HG02588 (cell line): ENCODE results near the gene ATP2A2.
"Not testable (repeated sequence)": the region's sequence is repeated elsewhere in the genome, so short reads cannot be mapped to it uniquely, and the experiment has no call there.

Source experiments
- ATAC-seq: cut with Tn5 transposase; IDR thresholded peaks from one replicate; pipeline ENCODE4 v1.9.1; 2021; ENCODE audit warnings: mild to moderate bottlenecking, moderate library complexity; ENCODE audit not compliant: unreplicated experiment

ATP2A2 gene

GRCh38 chr12:110340261-110340660, 59.2 kb downstream of the ATP2A2 start:
- ATAC-seq = not testable (repeated sequence)

GRCh38 chr12:110340706-110341105, 59.7 kb downstream of the ATP2A2 start:
- ATAC-seq = no peak

DNA sequence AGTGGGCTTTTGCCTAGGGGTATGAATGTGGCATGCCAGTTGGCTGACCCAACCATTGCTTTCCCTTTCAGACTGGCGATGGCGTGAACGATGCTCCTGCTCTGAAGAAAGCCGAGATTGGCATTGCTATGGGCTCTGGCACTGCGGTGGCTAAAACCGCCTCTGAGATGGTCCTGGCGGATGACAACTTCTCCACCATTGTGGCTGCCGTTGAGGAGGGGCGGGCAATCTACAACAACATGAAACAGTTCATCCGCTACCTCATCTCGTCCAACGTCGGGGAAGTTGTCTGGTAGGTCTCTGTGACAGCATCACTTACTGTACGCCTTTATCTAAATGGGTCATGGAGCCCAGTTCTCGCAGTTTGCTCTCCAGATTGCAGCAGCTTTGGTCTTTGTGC, 61.1 kb downstream of the ATP2A2 start:
- no peak for ATAC-seq

GRCh38 chr12:110343114-110343513, 62.1 kb downstream of the ATP2A2 start:
- no peak for ATAC-seq

DNA sequence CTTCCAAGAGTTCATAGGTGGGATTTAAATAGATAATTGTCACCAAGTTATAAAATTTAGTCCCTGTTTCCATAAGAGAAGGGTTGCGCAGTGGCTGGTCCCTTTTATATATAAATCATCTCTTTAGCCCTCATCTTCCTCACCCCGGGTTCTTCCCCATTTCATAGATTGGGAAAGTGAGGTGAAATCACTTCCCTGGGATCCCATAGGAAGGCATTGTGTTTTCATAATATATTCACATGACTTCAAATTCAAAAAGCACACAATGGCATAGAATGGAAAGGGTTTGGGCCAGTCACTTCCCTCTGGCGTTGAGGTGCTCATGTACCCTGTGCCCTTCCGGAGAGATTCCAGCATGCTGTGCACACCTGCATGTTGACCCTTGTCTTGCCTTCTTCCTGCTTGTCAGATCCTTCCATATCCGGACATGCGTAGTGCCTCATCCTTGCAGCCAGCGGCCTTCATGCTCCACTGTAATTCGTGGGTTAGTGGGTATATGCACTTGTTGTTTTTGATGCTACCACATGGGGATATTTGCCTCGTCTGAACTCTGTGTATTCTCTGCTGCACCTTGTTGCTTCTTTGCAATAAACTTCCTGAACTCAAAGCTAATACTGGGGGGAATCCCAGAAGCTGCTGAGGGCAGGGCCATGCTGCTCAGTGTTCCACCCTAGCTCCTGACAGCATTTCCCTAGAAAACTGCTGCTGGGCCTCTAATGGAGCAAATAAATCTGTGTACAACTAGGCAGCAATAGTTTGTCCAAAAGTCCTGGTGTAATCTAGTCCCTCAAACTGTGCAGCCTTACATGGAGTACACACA, 62.9 kb downstream of the ATP2A2 start:
- ATAC-seq = no peak

DNA sequence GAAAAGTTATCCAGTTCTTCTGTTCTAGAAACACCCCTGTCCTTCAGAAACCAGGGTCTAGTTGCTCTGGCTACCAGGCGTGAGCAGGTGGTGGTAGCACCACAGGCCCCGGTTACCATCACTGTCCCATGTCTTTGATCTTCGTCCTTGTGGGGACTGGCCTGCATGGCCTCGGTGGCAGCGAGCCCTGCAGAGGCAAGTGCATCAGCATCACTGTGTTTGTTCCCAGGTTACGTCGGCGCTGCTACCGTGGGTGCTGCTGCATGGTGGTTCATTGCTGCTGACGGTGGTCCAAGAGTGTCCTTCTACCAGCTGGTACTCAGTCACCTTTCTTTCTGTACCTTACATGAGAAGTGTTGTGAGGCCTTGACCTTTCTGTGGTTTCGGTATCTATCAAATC, 63.6 kb downstream of the ATP2A2 start:
- no peak for ATAC-seq

GRCh38 chr12:110345176-110345661, 64.2 kb downstream of the ATP2A2 start:
- no peak for ATAC-seq

GRCh38 chr12:110345963-110346362, 64.9 kb downstream of the ATP2A2 start:
- ATAC-seq = no peak

GRCh38 chr12:110347767-110348166, 66.7 kb downstream of the ATP2A2 start:
- no peak for ATAC-seq

- ATAC-seq = no peak
These were observed 67.5 kb downstream of the ATP2A2 start for GRCh38 chr12:110348431-110349059.

DNA sequence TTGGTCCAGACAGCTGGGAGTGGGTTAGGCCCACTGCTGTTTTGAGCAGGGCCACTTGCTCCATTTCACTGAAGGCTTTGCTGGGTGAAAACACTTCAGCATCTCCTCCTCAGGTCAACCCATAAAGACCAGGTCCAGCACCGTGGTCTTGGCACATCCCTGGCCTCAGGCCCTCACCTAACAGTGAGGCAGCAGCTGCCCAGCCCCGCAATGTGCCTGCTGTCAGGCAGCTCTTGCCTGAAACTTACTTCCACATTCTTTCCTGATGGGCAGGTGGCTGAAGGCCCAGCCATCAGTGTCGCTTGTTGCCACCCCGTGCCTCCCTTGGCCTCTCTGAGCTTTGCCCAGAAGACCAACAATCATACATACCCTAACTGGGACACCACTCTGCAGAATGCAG, 68.0 kb downstream of the ATP2A2 start:
- no peak for ATAC-seq

- ATAC-seq = no peak
These were observed 68.6 kb downstream of the ATP2A2 start for GRCh38 chr12:110349514-110350151.

DNA sequence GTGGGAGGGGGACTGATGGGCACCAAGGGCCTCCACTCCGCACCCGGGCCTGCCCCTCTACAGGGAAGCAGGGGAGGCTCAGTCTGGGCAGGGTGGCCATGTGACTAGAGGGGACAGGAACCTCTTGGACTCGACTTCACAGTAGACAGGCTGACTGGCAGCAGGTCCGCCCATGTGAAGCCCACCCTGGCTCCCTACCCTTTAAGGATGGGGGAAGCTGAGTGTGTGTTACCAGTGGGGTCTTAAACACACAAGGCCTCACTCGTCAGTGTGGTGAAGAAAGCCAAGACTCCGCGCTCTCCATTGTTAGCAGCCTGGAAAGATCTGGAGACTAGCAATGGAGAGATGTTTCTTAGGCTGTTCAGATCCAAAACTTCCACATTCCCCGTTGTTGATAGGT, 70.1 kb downstream of the ATP2A2 start:
- no peak for ATAC-seq

DNA sequence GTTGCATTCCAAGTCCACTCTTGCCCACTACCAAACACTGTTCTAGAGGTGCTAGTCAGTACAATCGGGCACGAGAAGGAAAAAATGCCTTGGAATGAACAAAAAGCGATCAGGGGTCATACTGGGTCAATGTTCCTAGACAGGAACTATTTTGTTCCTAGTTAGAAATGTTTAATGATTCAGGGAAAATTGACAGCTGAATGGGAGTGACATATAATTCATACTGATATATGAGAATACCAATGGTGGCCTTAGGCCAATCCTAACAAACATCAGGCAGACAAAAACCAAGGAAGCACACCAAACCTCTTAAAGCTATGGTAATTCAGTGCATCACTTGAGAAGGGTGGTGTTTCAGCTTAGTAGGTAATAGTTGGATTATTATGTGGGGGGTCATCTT, 71.4 kb downstream of the ATP2A2 start:
- ATAC-seq = no peak

DNA sequence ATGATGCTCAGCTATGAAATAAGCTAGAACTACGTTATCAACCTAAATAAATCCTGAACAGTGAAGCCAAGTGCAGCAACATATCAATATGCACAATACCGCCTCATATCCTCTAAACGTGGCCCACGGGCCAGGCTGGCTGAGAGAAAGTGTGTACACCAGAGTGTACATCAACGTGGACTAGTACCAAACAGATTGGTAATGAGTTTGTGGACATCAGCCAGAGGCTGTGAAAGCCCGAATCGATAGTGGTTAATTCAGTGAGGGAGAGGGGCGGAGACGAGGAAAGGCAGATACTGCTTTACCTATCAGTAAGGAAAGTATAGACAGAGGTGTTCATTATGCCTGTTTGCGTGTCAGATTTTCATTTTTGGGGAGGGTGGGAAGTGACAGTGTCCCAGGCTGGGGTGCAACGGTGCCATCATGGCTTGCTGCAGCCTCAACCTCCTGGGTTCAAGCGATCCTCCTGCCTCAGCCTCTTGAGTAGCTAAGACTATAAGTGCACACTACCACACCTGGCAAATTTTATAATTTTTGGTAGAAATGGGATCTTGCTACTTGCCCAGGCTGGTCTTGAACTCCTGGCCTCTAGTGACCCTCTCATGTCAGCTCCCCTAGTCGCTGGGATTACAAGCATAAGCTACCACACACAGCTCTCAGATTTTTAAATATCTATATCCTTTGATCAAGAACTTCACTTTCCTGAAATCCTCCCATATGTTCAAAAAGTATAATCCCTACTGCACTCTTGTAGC, 72.3 kb downstream of the ATP2A2 start:
- ATAC-seq = no peak

GRCh38 chr12:110354172-110354780, 73.2 kb downstream of the ATP2A2 start:
- no peak for ATAC-seq

GRCh38 chr12:110355073-110355472, 74.0 kb downstream of the ATP2A2 start:
- no peak for ATAC-seq

- ATAC-seq = not testable (repeated sequence)
These were observed 77.5 kb downstream of the ATP2A2 start for GRCh38 chr12:110358384-110359097.

- ATAC-seq = no peak
These were observed 80.2 kb downstream of the ATP2A2 start for GRCh38 chr12:110361216-110361615.
